SK-N-MC (cell line): Measurements from ENCODE around the gene DENND2A.

ENCODE experiments used
- EZH2 ChIP-seq: fragments of 200-600 bp; sonication (generic); IDR thresholded peaks from one replicate; pipeline ENCODE4 v1.6.1; 2017; ENCODE audit warnings: antibody characterized with exemption
- POLR2AphosphoS5 ChIP-seq: IDR thresholded peaks from 2 replicates; pipeline ENCODE4 v1.6.1; 2012; ENCODE audit warnings: mild to moderate bottlenecking, low read depth, low read length, borderline replicate concordance

- TF ChIP-seq EZH2 (no peak), POLR2AphosphoS5 (no peak)
Measured at GRCh38 chr7:140525743-140526142, 114.9 kb downstream of the DENND2A start.
